KMS-11 (cell line): ENCODE data around the gene LYZ.

Experiments
- H2AFZ ChIP-seq: fragments of 200-600 bp; sonication (generic); 2 replicates; pipeline ENCODE4 v1.6.1; 2016; ENCODE audit warnings: antibody characterized with exemption, mixed run types, low read depth
- H3K27ac ChIP-seq: fragments of 200-600 bp; sonication (generic); 2 replicates; pipeline ENCODE4 v1.6.1; 2016; ENCODE audit warnings: mild to moderate bottlenecking, mixed run types
- H3K27me3 ChIP-seq: fragments of 200-600 bp; sonication (generic); 2 replicates; pipeline ENCODE4 v1.6.1; 2017; ENCODE audit warnings: mild to moderate bottlenecking, low read depth, mixed run types, moderate library complexity; ENCODE audit not compliant: insufficient read depth
- H3K36me3 ChIP-seq: fragments of 200-600 bp; sonication (generic); 2 replicates; pipeline ENCODE4 v1.6.1; 2017; ENCODE audit warnings: mild to moderate bottlenecking, mixed run types; ENCODE audit not compliant: insufficient read depth
- H3K4me1 ChIP-seq: fragments of 200-600 bp; sonication (generic); 2 replicates; pipeline ENCODE4 v1.6.1; 2016; ENCODE audit warnings: mild to moderate bottlenecking, low read depth, mixed run types; ENCODE audit not compliant: poor library complexity, severe bottlenecking
- H3K4me2 ChIP-seq: fragments of 200-600 bp; sonication (generic); 2 replicates; pipeline ENCODE4 v1.7.0; 2016; ENCODE audit warnings: mild to moderate bottlenecking, mixed run types
- H3K4me3 ChIP-seq: fragments of 200-600 bp; sonication (generic); IDR thresholded peaks from 2 replicates; pipeline ENCODE4 v1.6.1; 2017; ENCODE audit warnings: low read depth, low read length, mixed read lengths; ENCODE audit not compliant: insufficient read depth
- H3K79me2 ChIP-seq: fragments of 200-600 bp; sonication (generic); 2 replicates; pipeline ENCODE4 v1.6.1; 2016; ENCODE audit warnings: low read depth, mixed run types; ENCODE audit not compliant: insufficient read depth
- H3K9ac ChIP-seq: fragments of 200-600 bp; sonication (generic); 2 replicates; pipeline ENCODE4 v1.6.1; 2016; ENCODE audit warnings: mild to moderate bottlenecking, mixed run types
- H4K20me1 ChIP-seq: fragments of 200-600 bp; sonication (generic); 2 replicates; pipeline ENCODE4 v1.6.1; 2016; ENCODE audit warnings: mild to moderate bottlenecking, mixed run types; ENCODE audit not compliant: insufficient read depth
- CTCF ChIP-seq: fragments of 200-600 bp; sonication (generic); conservative IDR thresholded peaks from 2 replicates; pipeline ENCODE4 v1.6.1; 2017; ENCODE audit warnings: low read depth, mild to moderate bottlenecking, antibody characterized with exemption, low read length, moderate library complexity, mixed read lengths

Gene LYZ

GRCh38 chr12:69355363-69356028 is 7.3 kb downstream of the LYZ start:
- Histone ChIP-seq H3K36me3 (no peaks in the 10 kb centered on the region), H3K27ac (no peak overlapping the region), H3K27me3 (no peaks in the 10 kb centered on the region), H2AFZ (no peak overlapping the region), H3K9ac (no peak overlapping the region), H4K20me1 (no peaks in the 10 kb centered on the region), H3K4me1 (peaks cover 24% of the 10 kb centered on the region), H3K79me2 (peaks cover 2% of the 10 kb centered on the region), H3K4me3 (no peak overlapping the region), H3K4me2 (no peak overlapping the region)
- no peak for TF ChIP-seq CTCF

GRCh38 chr12:69359531-69360347 is 11.6 kb downstream of the LYZ start, which contains the start of gene YEATS4:
YEATS4 (plus strand) TSS chr12:69359743; CDS start chr12:69359973, 230 bp downstream.
- Histone ChIP-seq H3K4me2 (peak within 1 kb of the TSS; percentile 76), H3K79me2 (peaks cover 34% of the 10 kb centered on the region), H3K4me3 (peak within 1 kb of the TSS; percentile 58), H3K4me1 (peaks cover 46% of the 10 kb centered on the region), H3K9ac (peak within 1 kb of the TSS; percentile 98), H2AFZ (peak within 1 kb of the TSS; percentile 97), H3K27me3 (no peaks in the 10 kb centered on the region), H3K36me3 (0 out of 2 replicates have a peak, but pooled peaks cover 6% of the 10 kb centered on the region), H4K20me1 (no peaks in the 10 kb centered on the region), H3K27ac (peak within 1 kb of the TSS; percentile 98)
- TF ChIP-seq CTCF = 0 out of 2 replicates have a peak, but pooled peaks have one; percentile 10

- peaks cover 34% of the 10 kb centered on the region for H3K79me2 ChIP-seq
- peaks cover 46% of the 10 kb centered on the region for H3K4me1 ChIP-seq
- H3K27me3 ChIP-seq = no peaks in the 10 kb centered on the region
- 0 out of 2 replicates have a peak, but pooled peaks cover 6% of the 10 kb centered on the region for H3K36me3 ChIP-seq
- H2AFZ ChIP-seq = peak overlapping the region; percentile 97
- H3K27ac ChIP-seq = peak overlapping the region; percentile 98
- peak overlapping the region; percentile 98 for H3K9ac ChIP-seq
- H3K4me3 ChIP-seq = peak overlapping the region; percentile 58
- H3K4me2 ChIP-seq = peak overlapping the region; percentile 76
- H4K20me1 ChIP-seq = no peaks in the 10 kb centered on the region
- no peak for TF ChIP-seq CTCF
These were observed 12.1 kb downstream of the LYZ start for GRCh38 chr12:69360348-69360672.

GRCh38 chr12:69366796-69367195 is 18.6 kb downstream of the LYZ start:
- Histone ChIP-seq H3K4me3 (no peak overlapping the region), H4K20me1 (no peaks in the 10 kb centered on the region), H3K4me2 (no peak overlapping the region), H3K27me3 (no peaks in the 10 kb centered on the region), H2AFZ (no peak overlapping the region), H3K27ac (no peak overlapping the region), H3K9ac (no peak overlapping the region), H3K79me2 (peaks cover 25% of the 10 kb centered on the region), H3K4me1 (peaks cover 10% of the 10 kb centered on the region), H3K36me3 (peaks cover 6% of the 10 kb centered on the region; the same call in 1 of the 2 replicates)
- no peak for TF ChIP-seq CTCF
